ENCODE results near the gene NTRK1.

Gene NTRK1

GRCh38 chr1:156930483-156930882 lies 69.8 kb downstream of the NTRK1 start:
- DNase-seq (ENCODE audit: low read depth in 2 of 3, low spot score in 2 of 3): no peak
